ENCODE measurements around the gene SIRT5.

SIRT5 gene

DNA sequence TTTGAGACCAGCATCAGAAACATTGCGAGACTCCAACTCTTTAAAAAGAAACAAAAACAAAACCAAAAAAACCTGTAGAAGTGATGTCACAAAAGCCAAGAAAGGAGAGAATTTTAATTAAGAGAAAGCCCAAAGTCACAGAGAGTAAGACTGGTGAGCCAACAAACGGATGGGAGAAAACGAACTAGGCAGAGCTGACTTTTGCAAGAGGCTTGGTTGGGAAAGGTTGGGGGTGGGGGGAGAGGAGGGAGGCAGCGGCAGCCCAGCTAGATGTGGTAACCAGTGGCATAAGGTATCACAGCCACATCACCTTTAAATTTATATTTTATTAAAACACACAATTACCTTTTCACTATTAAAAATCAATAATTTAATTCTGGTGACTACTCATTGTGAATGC, 64.2 kb downstream of the SIRT5 start:
- DNase-seq = no peak

GRCh38 chr6:13641315-13641714, 66.9 kb downstream of the SIRT5 start:
- no peak for DNase-seq

DNA sequence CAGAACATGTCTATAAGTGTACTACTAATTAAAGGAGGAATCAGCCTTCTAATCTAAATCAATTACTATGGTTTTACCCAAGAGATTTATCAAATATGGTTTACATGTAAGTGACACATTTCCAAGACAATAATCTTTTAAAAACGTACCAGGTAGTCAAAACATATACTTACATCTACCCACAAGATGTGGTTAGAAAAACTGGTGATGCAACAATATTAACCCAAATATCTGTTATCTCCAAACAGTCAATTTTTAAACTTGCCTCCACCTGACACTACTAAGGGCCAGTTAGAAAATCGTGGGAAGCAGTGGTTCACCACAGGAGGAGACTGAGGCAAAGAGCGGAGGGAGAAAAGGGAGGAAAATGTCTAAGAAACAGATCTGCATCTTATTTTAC, 68.7 kb downstream of the SIRT5 start:
- DNase-seq = no peak

DNA sequence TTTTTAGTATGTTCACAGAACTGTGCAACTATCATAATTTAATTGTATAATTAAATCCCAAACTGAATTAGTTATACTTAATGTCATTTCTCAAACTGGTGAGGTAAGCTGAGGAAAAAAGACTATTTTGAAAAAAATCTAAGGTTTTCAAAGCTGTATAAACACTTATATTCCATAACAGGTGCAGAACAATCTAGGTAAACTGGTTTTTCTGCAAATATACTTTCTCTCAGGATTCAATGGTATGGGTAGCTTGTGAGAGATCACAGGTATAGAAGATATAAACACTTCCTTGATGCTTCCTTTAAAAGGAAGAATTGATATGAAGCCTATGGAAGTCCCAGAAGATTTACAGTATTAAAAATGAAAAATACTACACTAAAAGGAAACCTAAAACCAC, 74.4 kb downstream of the SIRT5 start:
- DNase-seq = no peak

DNA sequence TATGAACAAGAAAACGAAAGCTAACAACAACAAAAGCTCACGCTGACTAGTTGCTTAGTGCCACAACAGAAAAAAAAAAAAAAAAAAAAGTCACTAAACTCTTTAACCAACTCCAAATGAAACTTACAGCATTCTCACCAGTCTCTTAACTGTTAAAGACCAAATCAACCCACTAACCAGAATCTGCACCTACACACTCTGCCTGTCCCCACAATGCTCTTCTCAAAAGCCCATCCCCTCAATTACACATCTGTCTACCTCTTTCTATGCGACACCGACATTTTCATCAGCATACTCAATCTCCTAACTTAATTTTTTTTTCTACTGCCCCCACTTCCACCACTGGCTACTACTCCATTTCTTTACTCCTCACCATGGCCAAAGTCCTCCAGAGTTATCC, 75.0 kb downstream of the SIRT5 start:
- DNase-seq = no peak

- DNase-seq = no peak
Observed at GRCh38 chr6:13653296-13653695, 78.9 kb downstream of the SIRT5 start.

- DNase-seq = no peak
Observed at GRCh38 chr6:13654496-13654895, 80.1 kb downstream of the SIRT5 start.

GRCh38 chr6:13655700-13656099, 81.3 kb downstream of the SIRT5 start:
- no peak for DNase-seq

DNA sequence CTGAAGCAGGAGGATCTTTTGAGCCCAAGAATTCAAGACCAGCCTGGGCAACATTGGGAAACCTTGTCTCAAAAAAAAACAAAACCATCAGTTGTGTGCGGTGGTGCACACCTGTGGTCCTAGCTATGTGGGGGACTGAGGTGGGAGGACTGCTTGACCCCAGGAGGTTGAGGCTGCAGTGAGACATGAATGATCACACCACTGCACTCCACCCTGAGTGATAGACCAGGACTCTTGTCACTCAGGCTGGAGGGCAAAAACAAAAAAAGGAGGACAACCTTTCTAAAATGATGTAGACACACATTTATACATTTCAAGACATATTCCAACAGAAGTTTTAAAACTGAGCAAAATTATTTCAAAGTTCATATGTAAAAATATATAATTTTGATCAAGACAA, 85.9 kb downstream of the SIRT5 start:
- no peak for DNase-seq

DNA sequence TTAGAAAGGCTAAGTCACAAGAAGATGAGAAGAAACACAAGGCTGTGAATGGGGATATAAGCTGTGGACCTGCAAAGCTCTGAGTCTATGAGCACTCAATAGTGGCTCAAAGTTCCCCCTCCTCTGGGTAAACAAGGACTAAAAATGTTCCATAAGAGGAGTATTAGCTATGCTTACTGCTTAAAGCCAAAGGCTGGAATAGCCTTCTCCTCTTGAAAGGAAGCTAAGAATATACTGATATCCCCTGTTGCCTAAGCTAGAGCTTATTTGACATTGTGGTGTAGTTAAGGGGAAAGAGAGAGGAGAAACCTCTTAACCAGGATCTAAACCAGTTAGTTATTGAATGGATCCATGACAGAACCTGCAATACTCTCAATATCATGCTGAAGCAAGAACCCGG, 86.5 kb downstream of the SIRT5 start:
- DNase-seq = no peak

DNA sequence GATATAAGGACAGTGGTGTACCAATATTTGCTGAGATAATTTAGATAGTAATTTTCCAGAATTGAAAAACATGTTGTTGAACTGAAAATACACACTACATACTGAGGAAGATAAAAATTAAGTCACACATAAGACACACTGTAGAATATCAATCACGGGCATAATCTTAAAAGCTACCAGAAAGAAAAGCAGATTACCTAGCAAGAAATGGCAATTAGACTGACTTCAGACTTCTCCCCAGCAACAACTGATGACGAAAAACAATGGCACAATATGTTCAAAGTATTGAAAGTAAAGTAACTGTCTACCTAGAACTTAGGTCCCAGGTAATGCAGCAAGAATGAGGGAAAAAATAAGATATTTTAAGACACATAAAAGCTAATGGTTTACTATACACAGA, 87.2 kb downstream of the SIRT5 start:
- no peak for DNase-seq

DNA sequence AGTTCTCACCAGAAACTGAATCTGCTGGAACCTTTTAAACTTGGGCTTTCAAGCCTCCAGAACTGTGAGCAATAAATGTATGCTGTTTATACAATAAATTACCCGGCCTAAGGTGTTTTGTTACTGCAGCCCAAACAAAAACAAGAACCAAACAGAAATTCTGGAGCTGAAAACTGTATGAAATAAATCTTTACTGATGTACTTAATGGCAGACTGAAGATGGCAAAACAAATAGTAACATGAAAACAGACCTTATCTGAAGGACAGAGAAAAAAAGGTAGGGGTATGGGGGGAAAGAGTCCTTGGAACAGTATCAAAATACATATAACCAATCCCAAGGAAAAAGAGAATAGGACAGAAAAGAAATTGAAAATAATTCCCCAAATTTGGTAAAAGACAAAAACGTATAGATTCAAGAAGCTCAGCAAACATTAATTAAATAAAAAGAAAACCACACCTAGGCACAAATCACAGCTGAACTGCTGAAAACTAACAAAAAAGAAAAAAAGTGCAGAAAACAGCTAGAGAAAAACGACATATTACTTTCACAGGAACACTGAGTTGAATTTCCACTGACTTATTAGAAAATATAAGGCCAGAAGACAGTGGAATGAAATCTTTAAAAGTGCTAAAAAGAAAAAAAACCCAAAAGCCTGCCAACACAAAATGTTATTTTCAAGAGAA, 88.4 kb downstream of the SIRT5 start:
- DNase-seq = no peak

- no peak for DNase-seq
Observed at GRCh38 chr6:13663986-13664385, 89.6 kb downstream of the SIRT5 start.

Data from NCI-H1417 treated with DMSO at 0.1 percent for 48 hours (cell line).